Astrocyte of the cerebellum (primary cell): ENCODE data around the gene USP7.

Experiments used
- DNase-seq: peaks from one replicate; pipeline ENCODE4 v3.0.0-alpha.2; 2011; ENCODE audit warnings: low read depth
- H3K4me3 ChIP-seq: 2 replicates; pipeline ENCODE4 v1.5.1; 2011; ENCODE audit warnings: mild to moderate bottlenecking, low read depth, low read length, moderate library complexity
- in situ Hi-C: cut with HindIII; loops from 2 replicates; pipeline ENCODE4 v1.10.0; 2017; ENCODE audit warnings: low sequenced_read_pairs
- TF ChIP-seq, protein P1 (sequence below): IDR thresholded peaks from 2 replicates; pipeline ENCODE4 v1.5.1; 2012; ENCODE audit warnings: low read length, low read depth, moderate library complexity, mild to moderate bottlenecking; ENCODE audit errors: missing control alignments

The USP7 gene

DNA sequence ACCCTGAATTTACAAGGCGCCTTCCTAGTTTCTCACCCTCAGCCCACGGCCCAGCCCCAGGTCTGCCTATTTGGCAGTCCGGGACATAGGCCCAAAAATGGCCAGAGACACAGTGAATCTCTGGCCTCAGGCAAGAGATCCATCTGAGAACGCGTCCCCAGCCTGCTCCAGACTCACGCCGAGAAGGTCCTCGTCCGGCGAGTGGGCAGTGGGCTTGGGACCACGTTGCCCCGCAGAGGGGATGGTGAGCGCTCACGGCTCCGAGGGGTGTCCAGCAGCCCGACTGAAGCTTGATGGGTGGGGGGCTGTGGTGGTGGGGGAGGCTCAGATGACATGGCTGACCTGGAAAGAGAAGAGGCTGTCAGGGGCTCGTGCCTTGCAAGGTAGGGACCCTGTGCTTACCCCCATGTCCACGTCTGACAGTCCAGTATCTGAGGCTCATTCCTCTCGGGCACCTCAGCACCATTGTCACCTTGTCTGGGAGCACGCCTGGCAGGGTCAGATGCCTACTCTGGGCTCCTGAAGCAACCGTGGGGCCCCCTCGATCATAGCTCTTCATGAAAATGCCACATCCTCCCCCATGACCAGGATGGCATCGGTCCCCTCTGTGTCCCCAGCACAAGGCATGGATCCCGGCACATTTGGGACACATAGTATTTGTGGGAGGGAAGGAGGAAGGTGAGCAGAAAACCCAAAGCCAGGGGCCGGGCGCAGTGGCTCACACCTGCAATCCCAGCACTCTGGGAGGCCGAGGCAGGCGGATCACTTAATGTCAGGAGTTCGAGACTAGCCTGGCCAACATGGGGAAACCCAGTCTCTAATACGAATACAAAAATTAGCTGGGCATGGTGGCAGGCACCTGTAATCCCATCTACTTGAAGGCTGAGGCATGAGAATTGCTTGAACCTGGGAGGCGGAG lies 104.5 kb downstream of the USP7 start:
- in situ Hi-C loops: no loop called here
- no peak overlapping the region for H3K4me3 ChIP-seq
- DNase-seq: no peak
- TF ChIP-seq, protein P1, sequence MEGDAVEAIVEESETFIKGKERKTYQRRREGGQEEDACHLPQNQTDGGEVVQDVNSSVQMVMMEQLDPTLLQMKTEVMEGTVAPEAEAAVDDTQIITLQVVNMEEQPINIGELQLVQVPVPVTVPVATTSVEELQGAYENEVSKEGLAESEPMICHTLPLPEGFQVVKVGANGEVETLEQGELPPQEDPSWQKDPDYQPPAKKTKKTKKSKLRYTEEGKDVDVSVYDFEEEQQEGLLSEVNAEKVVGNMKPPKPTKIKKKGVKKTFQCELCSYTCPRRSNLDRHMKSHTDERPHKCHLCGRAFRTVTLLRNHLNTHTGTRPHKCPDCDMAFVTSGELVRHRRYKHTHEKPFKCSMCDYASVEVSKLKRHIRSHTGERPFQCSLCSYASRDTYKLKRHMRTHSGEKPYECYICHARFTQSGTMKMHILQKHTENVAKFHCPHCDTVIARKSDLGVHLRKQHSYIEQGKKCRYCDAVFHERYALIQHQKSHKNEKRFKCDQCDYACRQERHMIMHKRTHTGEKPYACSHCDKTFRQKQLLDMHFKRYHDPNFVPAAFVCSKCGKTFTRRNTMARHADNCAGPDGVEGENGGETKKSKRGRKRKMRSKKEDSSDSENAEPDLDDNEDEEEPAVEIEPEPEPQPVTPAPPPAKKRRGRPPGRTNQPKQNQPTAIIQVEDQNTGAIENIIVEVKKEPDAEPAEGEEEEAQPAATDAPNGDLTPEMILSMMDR: no peak

DNA sequence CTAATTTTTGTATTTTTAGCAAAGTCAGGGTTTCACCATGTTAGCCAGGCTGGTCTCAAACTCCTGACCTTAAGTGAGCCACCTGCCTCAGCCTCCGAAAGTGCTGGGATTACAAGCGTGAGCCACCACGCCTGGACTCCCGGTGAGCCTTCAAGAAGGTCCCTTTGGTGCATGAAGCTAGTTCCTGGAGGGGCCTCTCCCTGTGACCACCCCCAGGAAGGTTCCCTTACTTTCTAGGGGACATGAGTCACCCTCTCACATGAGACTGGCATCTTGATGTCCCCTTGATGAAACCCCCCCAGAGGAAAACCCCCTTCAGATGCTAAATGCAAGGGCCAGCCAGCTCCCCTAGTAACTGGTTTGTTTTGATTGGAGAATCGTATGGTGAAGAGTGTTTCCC lies 107.7 kb downstream of the USP7 start:
- in situ Hi-C loops: no loop called here
- H3K4me3 ChIP-seq: no peak overlapping the region
- no peak for DNase-seq
- TF ChIP-seq, protein P1: no peak

DNA sequence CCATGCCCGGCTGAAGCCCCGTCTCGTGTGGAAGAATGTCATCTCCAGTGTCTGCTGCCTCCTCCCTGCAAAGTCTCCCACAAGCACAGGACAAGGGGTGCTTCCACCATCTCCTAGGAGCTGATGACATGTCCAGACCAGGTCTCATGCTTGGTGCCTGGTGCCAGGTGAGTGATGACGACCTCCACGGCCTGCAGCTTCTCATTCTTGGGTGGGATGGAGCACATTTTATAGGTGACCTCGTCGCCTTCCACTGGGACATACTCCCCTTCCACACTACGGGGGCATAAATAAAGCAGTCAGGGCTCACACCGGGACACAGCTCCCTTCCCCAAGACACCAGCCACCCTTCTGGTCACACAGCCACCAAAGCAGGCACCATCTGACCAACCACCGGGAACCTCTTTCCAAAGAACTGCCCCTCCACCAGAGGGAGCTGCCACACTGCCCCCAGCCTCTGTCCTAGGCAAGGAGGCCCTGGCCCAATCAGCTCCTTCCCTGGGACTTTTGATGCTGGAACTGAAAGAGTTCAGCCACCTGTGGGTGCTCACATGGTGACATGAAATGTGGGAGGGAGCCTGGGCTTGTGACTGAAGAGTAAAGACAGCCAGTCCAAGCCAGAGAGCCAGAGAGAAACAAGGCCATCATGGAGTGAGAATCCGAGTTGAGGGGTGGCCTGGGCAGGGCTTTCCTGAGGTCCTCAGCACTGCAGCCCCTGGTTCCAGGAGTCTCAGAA lies 108.5 kb downstream of the USP7 start:
- TF ChIP-seq, protein P1: no peak
- in situ Hi-C loops: no loop called here
- no peak for DNase-seq

DNA sequence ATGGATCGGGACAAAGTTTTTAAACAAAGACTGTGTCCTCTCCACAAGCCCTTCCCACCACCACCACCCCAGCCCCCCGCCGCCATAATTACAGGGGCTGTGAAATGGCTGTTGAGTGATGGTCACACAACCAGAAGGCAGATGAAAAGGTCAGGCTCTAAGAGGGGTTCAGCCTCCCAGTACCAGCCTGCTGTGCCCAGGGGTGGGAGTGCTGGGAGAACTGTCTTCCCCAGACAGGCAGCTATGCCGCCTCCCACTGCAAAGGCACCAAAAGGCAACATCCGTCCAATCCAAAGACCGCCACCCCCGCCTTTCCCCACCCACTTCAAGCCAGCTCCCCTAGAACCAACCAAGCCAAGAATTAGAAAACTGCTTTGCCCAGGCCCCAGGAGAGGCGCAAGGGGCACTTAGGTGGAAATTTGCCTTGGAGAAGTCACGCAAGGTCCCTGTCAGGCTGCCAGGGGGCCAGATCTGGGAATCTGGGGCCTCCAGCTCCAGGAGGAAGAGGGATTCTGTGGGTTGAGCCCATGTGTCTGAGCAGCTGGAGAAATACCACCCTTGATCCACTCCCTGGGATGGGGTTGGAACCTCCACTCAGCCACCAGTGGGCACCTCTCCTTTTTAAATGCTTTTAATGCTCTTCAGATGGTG lies 109.3 kb downstream of the USP7 start:
- TF ChIP-seq, protein P1: no peak
- in situ Hi-C loops: no loop called here

More for the DNA sequence above, 108.5 kb downstream of the USP7 start:
- H3K4me3 ChIP-seq: no peak overlapping the region

DNA sequence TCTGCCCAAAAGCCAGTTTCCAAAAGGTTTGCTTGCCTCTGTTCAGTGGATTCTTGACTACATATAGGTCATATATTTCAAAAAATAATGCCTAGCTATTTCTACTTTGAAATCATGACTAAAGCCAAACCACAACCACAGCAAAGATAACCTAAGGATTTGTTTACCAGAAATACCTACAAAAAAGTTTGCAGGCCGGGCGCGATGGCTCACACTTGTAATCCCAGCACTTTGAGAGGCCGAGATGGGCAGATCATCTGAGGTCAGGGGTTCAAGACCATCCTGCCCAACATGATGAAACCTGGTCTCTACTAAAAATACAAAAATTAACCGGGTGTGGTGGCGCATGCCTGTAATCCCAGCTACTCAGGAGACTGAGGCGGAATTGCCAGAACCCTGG lies 110.1 kb downstream of the USP7 start:
- H3K4me3 ChIP-seq: no peak overlapping the region
- in situ Hi-C loops: no loop called here
- no peak for DNase-seq
- TF ChIP-seq, protein P1: no peak

More for the DNA sequence above, 109.3 kb downstream of the USP7 start:
- no peak for DNase-seq
- no peak overlapping the region for H3K4me3 ChIP-seq

DNA sequence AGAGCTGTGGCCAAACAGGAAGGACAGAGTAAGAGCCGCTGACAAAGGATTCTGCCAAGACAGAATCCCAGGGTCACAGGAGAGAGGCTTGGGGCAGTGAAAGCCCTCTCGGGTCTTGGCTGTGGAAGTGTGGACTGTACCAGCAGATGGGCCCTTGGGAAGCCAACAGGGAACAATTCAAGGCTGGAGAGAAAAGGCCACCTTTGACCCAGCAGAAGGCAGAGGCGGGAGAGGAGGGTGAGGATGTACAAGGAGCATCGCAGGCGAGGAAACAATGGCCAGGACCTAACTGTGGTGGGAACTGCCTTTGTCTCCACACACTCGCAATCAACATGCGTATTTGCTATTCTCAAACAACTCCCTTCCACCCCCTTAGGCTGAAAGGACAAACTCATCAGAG lies 110.6 kb downstream of the USP7 start:
- H3K4me3 ChIP-seq: no peak overlapping the region
- TF ChIP-seq, protein P1: no peak
- in situ Hi-C loops: no loop called here
- DNase-seq: no peak
